Measurements from ENCODE around the gene PGA5.

- no peak for TF ChIP-seq EZH2 (IDR thresholded peaks at IDR 0.05; ENCODE audit: low read length)
- no peak for TF ChIP-seq CTCF (optimal IDR thresholded peaks at IDR 0.05 in 1 of 3, IDR thresholded peaks at IDR 0.05 in 1 of 3, conservative IDR thresholded peaks at IDR 0.05 in 1 of 3; ENCODE audit: extremely low read depth in 1 of 3, insufficient read depth in 2 of 3, low read length in 3 of 3)
Measured at GRCh38 chr11:61201476-61201875, 39.5 kb upstream of the PGA5 start.
